Mucosa of stomach (tissue), 1 donor: ENCODE results near the gene GOLGA6C.

ENCODE experiments used
- H3K27me3 ChIP-seq: one replicate; pipeline ENCODE4 v1.7.0; 2013; ENCODE audit warnings: mild to moderate bottlenecking, low read length; ENCODE audit not compliant: control insufficient read depth, insufficient read depth
- H3K36me3 ChIP-seq: one replicate; pipeline ENCODE4 v1.7.0; 2013; ENCODE audit warnings: low read length; ENCODE audit not compliant: control insufficient read depth, insufficient read depth
- H3K4me1 ChIP-seq: one replicate; pipeline ENCODE4 v1.7.0; 2013; ENCODE audit warnings: mild to moderate bottlenecking, low read length; ENCODE audit not compliant: control insufficient read depth, insufficient read depth
- H3K4me3 ChIP-seq: one replicate; pipeline ENCODE4 v1.7.0; 2013; ENCODE audit warnings: low read length
- H3K9ac ChIP-seq: one replicate; pipeline ENCODE4 v1.7.0; 2013; ENCODE audit warnings: mild to moderate bottlenecking, low read length, moderate library complexity
- H3K9me3 ChIP-seq: one replicate; pipeline ENCODE4 v1.7.0; 2013; ENCODE audit warnings: mild to moderate bottlenecking, low read length, moderate library complexity; ENCODE audit not compliant: control insufficient read depth
- donor health status: Pancreatic carcinoma.

GOLGA6C gene

DNA sequence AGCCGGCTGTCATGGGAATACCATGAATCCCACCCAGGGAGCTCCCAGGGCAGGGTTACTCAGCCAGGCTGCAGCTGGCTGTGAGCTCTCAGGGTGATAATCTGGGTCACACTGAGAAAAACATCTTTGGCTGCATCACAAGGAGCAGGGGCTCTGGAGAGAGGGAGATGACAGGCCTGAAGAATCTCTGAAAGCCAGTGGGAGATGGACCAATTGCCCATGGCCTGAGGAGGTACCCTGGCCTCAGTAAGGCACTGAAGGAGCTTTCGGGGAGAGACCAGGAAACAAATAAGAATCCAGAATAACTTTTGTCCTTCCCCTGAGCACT lies 28.2 kb upstream of the GOLGA6C start:
- peaks cover 16% of the 10 kb centered on the region for H3K27me3 ChIP-seq
- no peak overlapping the region for H3K9ac ChIP-seq
- H3K36me3 ChIP-seq = no peaks in the 10 kb centered on the region
- no peak overlapping the region for H3K4me3 ChIP-seq
- H3K4me1 ChIP-seq = peaks cover 9% of the 10 kb centered on the region
- no peaks in the 10 kb centered on the region for H3K9me3 ChIP-seq

DNA sequence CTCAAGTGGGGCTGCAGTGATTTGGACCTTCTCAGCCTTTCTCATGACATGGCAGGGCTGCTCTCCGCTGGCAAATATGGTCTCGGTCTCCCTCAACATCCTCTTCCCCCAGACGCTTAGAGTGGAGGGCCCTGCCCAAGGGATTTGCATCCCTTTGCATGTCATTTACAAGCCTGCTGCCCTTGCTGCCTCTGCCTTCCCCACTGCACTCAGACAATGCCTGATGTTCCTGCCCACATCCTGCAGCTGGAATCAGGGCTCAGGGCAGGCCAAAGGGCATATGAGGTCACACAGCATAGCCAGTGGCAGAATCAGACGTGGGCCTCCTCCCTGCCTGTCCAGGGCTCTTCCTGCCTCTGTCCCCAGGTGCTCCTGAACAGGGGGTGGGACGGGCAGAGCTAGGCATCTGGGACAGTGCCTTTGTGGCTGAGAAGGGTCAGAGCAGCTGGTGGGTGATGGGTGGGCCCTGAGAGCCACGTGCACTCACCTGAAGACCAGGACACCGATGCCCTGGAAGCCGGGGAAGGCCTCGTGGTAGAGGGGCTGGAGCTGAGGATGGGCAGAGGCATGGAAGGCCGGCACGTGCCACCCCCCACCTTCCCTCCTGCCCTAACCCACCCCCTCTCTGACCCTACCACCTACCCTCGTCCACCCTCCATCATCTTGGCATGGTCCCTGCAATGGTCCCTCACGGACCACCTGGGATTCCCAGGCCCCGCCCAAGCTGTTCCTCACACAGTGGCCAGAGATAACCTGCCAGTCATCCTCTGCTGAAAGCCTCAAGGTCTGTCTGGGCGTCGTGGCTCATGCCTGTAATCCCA lies 27.4 kb upstream of the GOLGA6C start:
- no peaks in the 10 kb centered on the region for H3K9me3 ChIP-seq
- H3K4me3 ChIP-seq = no peak overlapping the region
- H3K36me3 ChIP-seq = no peaks in the 10 kb centered on the region
- H3K27me3 ChIP-seq = peaks cover 16% of the 10 kb centered on the region
- H3K9ac ChIP-seq = no peak overlapping the region
- peaks cover 2% of the 10 kb centered on the region for H3K4me1 ChIP-seq

DNA sequence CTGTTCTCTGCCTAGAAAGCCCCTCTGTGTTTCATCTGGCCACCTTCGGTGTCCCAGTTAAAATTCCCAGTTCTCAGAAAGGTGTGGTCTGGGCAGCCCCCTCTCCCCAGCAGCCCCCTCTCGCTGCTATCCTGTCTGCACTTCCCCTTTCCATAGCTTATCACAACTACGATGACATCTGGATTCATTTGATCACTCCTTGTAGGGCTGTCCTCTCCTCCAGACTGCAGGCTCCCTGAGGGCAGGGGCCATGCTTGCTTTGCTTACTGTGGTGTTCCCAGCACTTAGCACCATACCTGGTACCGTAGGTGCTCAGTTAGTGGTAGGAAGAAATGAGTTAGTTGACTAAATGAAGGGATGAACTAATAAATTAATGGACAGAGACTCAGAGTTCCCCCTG lies 26.3 kb upstream of the GOLGA6C start:
- Histone ChIP-seq H3K9me3 (no peaks in the 10 kb centered on the region), H3K36me3 (no peaks in the 10 kb centered on the region), H3K27me3 (peaks cover 16% of the 10 kb centered on the region), H3K9ac (no peak overlapping the region), H3K4me3 (no peak overlapping the region), H3K4me1 (no peaks in the 10 kb centered on the region)

DNA sequence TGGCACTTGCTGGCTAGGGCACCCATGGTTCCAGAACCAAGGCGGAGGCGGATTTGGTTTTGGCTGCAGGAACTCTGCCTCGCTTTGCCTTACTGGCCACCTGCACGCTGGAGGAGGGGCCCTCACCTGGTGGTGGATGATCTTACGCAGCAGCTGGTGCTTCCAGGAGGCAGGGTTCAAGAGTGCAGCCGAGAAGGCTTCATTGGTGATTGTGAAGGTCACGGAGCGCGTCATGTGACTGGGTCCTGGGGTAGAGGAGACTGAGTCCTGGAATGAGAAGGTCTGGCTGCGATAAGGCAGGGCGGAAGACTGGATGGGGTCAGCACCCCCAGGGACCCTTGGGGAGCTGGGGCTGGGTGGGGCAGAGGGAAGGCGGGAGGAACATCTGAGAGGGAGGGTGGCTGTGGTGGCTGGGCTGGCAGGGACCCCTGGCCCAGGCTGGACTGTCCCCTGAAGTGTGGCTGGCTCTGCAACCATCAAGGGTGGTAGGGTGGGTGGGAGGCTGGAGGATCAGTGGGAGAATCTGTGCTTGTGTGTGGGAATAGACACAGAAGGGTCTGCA lies 25.8 kb upstream of the GOLGA6C start:
- Histone ChIP-seq H3K4me1 (no peaks in the 10 kb centered on the region), H3K36me3 (no peaks in the 10 kb centered on the region), H3K9me3 (no peaks in the 10 kb centered on the region), H3K9ac (no peak overlapping the region), H3K4me3 (no peak overlapping the region), H3K27me3 (peaks cover 16% of the 10 kb centered on the region)

DNA sequence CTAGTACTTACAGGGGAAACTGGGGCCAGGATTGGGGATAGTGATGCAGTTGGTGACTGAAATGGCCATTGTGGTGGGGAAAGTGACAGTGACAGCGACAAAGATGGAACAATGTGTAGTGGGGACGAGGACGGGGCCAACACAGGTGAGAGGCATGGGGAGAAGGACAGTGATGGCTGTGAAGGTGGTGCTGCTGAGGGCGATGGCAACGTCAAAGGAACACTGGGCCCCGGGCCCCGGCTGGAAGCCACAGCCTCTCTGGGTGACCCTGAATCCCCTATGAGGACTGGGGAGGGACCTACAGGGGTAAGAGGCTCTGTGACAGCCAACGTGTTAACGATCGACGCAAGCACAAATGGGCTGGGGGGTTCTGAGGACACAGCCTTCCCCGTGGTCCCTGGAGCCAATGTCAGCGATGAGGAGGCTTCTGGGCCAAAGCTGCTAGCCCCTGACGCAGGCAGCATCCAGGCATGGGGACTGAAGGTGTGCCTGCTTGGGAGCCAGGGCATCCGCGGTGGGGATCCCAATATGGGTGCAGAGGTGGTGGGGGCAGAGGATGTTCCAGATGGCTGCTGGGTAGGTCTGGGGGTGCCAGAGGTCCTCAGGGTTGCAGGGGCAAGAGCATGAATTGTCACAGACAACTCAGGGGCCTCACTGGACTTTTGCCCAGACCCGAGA lies 25.2 kb upstream of the GOLGA6C start:
- Histone ChIP-seq H3K27me3 (peaks cover 17% of the 10 kb centered on the region), H3K9ac (no peak overlapping the region), H3K4me1 (no peaks in the 10 kb centered on the region)

DNA sequence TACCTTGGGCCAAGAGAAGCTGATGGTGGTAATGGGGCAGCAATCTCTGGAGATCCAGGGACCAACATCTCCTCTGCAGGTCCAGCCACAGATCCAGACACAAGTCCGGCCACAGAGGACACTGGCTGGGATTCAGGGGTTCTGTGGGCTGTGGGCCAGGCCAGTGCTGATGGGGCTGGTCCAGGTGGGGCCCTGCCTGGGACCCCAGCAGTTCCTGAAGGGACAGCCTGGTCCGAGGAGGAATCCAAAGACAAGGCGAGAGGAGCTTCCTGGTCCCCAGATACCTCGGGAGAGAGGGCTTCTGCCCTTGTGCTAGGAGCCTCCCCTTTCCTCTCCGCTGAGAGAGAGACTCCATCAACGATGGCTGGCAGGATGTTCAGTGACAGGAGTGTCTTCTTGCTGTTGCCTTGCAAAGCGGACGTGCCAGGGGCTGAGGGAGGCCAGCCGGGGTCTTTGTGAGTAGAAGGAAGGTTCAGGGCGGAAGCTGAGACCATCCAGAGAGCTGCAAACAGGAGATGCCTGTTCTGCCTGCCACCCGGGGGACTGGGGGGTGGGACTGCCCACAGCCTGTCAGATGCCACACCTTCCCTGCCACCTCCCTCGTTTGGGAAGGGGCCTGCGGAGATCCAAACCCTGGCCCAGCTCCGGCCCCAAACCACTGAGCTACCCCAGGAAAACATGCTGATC lies 24.5 kb upstream of the GOLGA6C start:
- H3K9me3 ChIP-seq = no peaks in the 10 kb centered on the region
- H3K36me3 ChIP-seq = no peaks in the 10 kb centered on the region
- no peak overlapping the region for H3K9ac ChIP-seq
- H3K27me3 ChIP-seq = peaks cover 20% of the 10 kb centered on the region
- H3K4me3 ChIP-seq = no peak overlapping the region
- H3K4me1 ChIP-seq = no peaks in the 10 kb centered on the region

More for the DNA sequence above, 25.2 kb upstream of the GOLGA6C start:
- no peaks in the 10 kb centered on the region for H3K36me3 ChIP-seq
- H3K4me3 ChIP-seq = no peak overlapping the region
- no peaks in the 10 kb centered on the region for H3K9me3 ChIP-seq

DNA sequence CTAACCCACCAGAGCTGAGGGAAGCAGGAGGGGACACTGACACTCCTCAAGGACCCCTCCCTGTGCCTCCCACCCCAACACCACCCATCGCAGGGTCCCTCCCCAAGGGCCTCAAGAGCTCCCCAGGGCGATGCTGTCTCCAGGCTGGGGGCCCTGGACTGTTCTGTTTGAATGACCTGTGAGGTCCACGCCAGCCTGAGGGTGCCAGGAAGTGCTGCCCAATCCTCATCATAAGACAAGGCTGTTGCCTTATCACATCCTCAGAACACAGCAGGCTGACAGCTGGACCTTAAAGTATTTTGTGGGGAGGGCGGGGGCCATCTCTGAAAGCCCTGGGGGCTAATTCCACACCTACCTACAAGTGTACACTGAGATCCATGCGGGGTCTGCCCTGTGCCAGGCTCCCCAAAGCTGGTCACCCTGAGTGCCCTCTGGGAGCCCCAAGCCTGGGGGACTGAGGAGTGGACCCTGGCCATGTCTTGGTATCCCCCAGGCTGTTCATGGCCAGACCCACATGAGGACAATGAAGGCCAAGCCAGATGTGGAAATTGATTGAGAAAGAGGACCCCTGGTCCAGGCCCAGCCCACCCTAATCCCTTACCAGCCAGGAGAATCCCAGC lies 23.8 kb upstream of the GOLGA6C start:
- Histone ChIP-seq H3K36me3 (no peaks in the 10 kb centered on the region), H3K4me3 (no peak overlapping the region), H3K27me3 (peaks cover 20% of the 10 kb centered on the region), H3K9me3 (no peaks in the 10 kb centered on the region), H3K9ac (no peak overlapping the region), H3K4me1 (no peaks in the 10 kb centered on the region)

DNA sequence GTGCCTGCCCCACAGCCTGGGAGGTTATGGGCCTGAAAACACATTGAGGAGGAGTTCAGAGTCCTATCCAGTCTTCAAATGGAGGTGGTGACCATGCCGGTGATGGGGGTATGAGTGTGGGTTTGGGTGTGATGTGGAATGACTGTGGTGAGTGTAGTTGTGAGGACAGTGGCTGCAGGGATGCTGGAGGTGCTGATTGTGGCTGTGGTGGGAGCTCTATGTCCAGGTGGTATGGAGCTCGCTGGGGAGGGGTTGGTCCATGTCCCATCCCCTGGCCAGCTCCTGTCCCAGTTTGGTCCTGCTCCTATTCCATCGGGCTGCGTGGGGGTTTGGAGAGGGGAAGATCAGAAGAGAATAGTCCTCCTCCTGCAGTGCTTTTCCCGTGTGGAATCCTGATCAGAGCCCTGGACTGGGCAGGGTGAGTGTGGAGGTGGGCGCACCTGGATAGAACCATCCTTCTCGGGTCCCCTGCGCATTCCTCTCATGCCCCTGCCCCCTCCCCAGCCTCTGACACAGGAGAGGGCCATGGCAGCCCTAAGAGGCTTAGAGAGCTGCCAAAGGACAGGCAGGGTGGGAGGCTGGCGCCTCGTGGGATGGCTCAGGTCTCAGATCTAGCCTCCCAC lies 23.0 kb upstream of the GOLGA6C start:
- Histone ChIP-seq H3K9me3 (no peaks in the 10 kb centered on the region), H3K27me3 (peaks cover 15% of the 10 kb centered on the region), H3K4me1 (no peaks in the 10 kb centered on the region), H3K4me3 (no peak overlapping the region), H3K9ac (no peak overlapping the region), H3K36me3 (no peaks in the 10 kb centered on the region)

DNA sequence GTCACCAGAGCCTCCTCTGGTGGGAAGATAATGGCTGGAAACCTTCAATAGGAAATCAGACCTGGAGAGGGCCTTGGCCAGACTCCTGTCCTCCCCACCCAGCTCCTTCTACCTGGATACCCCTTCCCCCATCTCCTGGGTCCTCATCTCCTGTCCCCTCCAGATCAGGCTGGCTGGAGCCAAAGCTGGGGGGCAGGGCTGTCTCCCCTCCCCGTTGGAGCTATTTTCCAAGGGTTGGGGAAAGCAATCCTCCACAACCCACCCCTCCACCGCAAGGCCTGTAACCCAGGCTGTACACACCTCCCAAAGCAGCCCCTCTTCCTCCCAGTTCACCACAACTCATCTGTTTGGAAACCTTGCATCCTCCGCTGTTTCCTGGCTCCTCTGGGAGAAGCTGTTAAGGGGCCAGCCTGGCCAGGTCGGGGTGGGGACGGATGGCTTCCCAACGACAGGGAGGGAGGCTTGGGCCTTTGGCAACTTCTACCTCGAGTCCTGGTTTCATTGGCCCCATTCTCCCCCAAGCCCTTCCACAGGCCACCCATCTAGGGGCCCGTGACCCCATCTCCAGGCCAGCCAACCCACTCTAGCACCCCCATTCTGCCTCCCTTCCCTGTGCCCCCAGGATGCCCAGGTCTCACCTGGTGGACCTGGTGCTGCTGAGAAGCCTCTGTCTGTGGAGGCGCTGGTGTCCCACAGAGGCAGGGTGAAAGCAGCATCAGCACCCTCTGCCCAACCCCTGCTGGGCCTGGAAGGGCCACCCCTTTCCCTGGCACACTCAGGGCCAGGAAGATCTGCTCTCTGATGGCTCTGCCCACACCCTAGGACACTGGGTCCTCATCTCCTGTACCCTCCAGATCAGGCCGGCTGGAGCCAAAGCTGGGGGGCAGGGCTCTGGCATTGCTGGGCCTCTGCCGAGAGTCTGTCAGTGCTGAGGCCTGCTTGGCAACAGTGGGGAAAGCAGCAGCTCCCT lies 22.1 kb upstream of the GOLGA6C start:
- Histone ChIP-seq H3K4me3 (no peak overlapping the region), H3K9me3 (no peaks in the 10 kb centered on the region), H3K27me3 (peaks cover 15% of the 10 kb centered on the region), H3K9ac (no peak overlapping the region), H3K36me3 (no peaks in the 10 kb centered on the region), H3K4me1 (no peaks in the 10 kb centered on the region)

DNA sequence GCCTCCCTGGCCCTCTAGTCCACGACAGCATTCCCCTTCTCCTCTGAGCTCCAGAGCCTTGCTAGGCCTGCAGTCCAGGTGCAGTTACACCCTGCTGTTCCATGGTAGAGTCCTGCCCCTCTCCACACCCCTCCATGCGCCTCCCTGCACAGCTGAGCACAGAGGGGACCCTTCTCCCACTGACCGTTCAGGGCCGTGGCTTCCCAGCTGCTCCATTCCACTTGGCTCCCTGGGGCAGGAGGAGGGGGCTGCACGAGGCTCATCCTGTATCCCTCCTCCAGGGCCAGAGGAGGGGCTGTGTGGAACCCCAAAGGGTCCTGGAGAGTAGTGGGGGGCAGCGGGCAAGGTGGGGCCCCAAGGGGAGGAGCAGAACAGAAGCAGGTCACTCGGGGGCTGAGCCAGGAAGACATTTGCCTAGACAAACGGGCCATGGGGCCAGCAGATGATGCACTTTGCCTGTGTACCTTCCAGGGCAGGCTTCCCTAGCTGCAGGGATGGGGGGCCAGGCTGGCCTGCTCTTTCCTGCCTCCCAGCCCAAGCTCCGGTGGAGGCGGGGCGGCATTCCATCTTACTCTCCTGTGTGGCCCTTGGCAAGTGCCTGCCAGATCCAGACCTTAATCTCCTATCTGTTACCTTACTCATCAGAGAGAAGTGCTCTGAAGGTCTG lies 20.7 kb upstream of the GOLGA6C start:
- no peaks in the 10 kb centered on the region for H3K36me3 ChIP-seq
- no peak overlapping the region for H3K4me3 ChIP-seq
- H3K27me3 ChIP-seq = peaks cover 12% of the 10 kb centered on the region
- no peak overlapping the region for H3K9ac ChIP-seq
- H3K9me3 ChIP-seq = no peaks in the 10 kb centered on the region
- H3K4me1 ChIP-seq = no peaks in the 10 kb centered on the region
